DOHH2 (cell line): ENCODE data around the gene GALNT7.

Experiments used
- H3F3A ChIP-seq: fragments of 200-600 bp; sonication (generic), shearing (Covaris generic); 2 replicates; pipeline ENCODE4 v1.6.0; 2016; ENCODE audit warnings: antibody characterized with exemption, mild to moderate bottlenecking; ENCODE audit not compliant: control insufficient read depth, insufficient read depth
- H3K27ac ChIP-seq: fragments of 200-600 bp; sonication (generic); 2 replicates; pipeline ENCODE4 v1.5.1; 2014; ENCODE audit warnings: low read depth, mild to moderate bottlenecking, low read length, moderate library complexity
- H3K27me3 ChIP-seq: fragments of 200-600 bp; sonication (generic); 2 replicates; pipeline ENCODE4 v1.6.1; 2014; ENCODE audit warnings: mild to moderate bottlenecking, low read length, mixed read lengths; ENCODE audit not compliant: control insufficient read depth
- H3K36me3 ChIP-seq: fragments of 200-600 bp; sonication (generic); 2 replicates; pipeline ENCODE4 v1.6.1; 2014; ENCODE audit warnings: mild to moderate bottlenecking, low read length, moderate library complexity, mixed read lengths; ENCODE audit not compliant: control insufficient read depth
- H3K4me1 ChIP-seq: fragments of 200-600 bp; sonication (generic); 2 replicates; pipeline ENCODE4 v1.6.1; 2014; ENCODE audit warnings: mild to moderate bottlenecking, low read length, mixed read lengths; ENCODE audit not compliant: control insufficient read depth
- H3K4me2 ChIP-seq: fragments of 200-600 bp; sonication (generic); 2 replicates; pipeline ENCODE4 v1.6.0; 2014; ENCODE audit warnings: mild to moderate bottlenecking, low read length, moderate library complexity
- H3K4me3 ChIP-seq: fragments of 200-600 bp; sonication (generic); 2 replicates; pipeline ENCODE4 v1.5.1; 2014; ENCODE audit warnings: mild to moderate bottlenecking, low read length, mixed read lengths
- H3K79me2 ChIP-seq: fragments of 200-600 bp; sonication (generic); 2 replicates; pipeline ENCODE4 v1.6.1; 2014; ENCODE audit warnings: mild to moderate bottlenecking, low read length, mixed read lengths; ENCODE audit not compliant: control insufficient read depth
- H3K9me2 ChIP-seq: fragments of 200-600 bp; sonication (generic); replicated peaks from 2 replicates; pipeline ENCODE4 v1.6.1; 2014; ENCODE audit warnings: mild to moderate bottlenecking, low read length, mixed read lengths; ENCODE audit not compliant: control insufficient read depth
- H3K9me3 ChIP-seq: fragments of 200-600 bp; sonication (generic); 2 replicates; pipeline ENCODE4 v1.6.1; 2014; ENCODE audit warnings: antibody characterized with exemption, low read length, mixed read lengths; ENCODE audit not compliant: control insufficient read depth, insufficient read depth
- H4K20me1 ChIP-seq: fragments of 200-600 bp; sonication (generic); 2 replicates; pipeline ENCODE4 v1.6.0; 2014; ENCODE audit warnings: low read depth, mild to moderate bottlenecking, antibody characterized with exemption, low read length, moderate library complexity; ENCODE audit not compliant: control insufficient read depth, insufficient read depth
- EZH2phosphoT487 ChIP-seq: fragments of 200-600 bp; sonication (generic); IDR thresholded peaks from 2 replicates; pipeline ENCODE4 v1.6.1; 2017; ENCODE audit warnings: borderline replicate concordance, mild to moderate bottlenecking, antibody characterized with exemption, low read length, moderate library complexity, mixed read lengths
- TF ChIP-seq, protein P1 (sequence below): fragments of 200-600 bp; sonication (generic); IDR thresholded peaks from one replicate; pipeline ENCODE4 v1.5.1; 2014; ENCODE audit warnings: antibody characterized with exemption, mild to moderate bottlenecking, low read depth, low read length; ENCODE audit not compliant: poor library complexity, severe bottlenecking

GALNT7 gene

DNA sequence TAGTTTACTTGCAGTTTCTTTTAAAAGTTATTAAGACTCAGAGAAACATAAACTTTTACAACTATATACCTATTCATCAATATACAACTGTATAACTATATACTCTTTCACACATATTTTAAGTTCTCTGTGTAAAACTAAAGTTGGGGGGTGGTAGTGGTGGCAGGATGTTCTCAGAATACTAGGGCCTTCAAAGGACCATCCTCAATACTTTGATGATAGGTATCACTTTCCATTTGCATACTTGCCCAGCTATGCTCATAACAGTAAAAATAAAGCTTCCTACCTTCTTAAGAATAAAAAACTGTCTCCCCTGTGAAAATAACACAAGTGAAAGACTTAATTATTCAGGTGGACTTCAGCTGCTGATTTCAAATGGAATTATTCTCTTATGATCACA is 2.9 kb upstream of the GALNT7 start:
- H3K4me2 ChIP-seq: no peak overlapping the region

DNA sequence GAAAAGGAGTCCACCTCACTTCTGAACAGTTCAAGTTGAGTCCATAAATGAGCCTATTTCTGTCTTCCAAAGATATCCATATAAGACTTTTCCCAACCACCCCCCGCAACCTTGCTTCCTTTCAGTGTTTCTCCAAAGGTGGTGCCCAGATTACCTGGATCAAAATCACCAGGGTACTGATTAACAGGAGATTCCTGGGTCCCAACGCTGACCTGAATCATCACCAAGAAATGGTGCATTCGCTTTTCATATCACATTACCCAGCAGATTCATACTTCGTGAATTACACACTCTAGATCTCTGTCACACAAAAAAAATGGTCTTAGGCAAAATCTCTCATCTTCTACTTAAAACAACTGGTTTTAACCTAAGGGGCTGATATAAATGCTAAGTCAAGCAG is 2.1 kb upstream of the GALNT7 start:
- Histone ChIP-seq H3K4me2 (peak overlapping the region; percentile 98), H3F3A (peaks cover 9% of the 10 kb centered on the region; the same call in 1 of the 2 replicates), H3K4me3 (0 out of 2 replicates have a peak overlapping the region, but pooled peaks have one; percentile 13), H3K27me3 (no peaks in the 10 kb centered on the region), H4K20me1 (peaks cover 9% of the 10 kb centered on the region), H3K36me3 (peaks cover 35% of the 10 kb centered on the region), H3K79me2 (peaks cover 28% of the 10 kb centered on the region), H3K4me1 (peaks cover 29% of the 10 kb centered on the region), H3K9me3 (no peaks in the 10 kb centered on the region), H3K9me2 (no peaks in the 10 kb centered on the region), H3K27ac (no peak overlapping the region)
- TF ChIP-seq, protein P1, sequence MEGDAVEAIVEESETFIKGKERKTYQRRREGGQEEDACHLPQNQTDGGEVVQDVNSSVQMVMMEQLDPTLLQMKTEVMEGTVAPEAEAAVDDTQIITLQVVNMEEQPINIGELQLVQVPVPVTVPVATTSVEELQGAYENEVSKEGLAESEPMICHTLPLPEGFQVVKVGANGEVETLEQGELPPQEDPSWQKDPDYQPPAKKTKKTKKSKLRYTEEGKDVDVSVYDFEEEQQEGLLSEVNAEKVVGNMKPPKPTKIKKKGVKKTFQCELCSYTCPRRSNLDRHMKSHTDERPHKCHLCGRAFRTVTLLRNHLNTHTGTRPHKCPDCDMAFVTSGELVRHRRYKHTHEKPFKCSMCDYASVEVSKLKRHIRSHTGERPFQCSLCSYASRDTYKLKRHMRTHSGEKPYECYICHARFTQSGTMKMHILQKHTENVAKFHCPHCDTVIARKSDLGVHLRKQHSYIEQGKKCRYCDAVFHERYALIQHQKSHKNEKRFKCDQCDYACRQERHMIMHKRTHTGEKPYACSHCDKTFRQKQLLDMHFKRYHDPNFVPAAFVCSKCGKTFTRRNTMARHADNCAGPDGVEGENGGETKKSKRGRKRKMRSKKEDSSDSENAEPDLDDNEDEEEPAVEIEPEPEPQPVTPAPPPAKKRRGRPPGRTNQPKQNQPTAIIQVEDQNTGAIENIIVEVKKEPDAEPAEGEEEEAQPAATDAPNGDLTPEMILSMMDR: no peak
- no peak for TF ChIP-seq EZH2phosphoT487

More for the DNA sequence above, 2.9 kb upstream of the GALNT7 start:
- Histone ChIP-seq H4K20me1 (peaks cover 6% of the 10 kb centered on the region), H3K27me3 (no peaks in the 10 kb centered on the region), H3K4me1 (peaks cover 22% of the 10 kb centered on the region), H3K79me2 (peaks cover 20% of the 10 kb centered on the region), H3K9me2 (no peaks in the 10 kb centered on the region), H3K9me3 (no peaks in the 10 kb centered on the region), H3F3A (peaks cover 9% of the 10 kb centered on the region; the same call in 1 of the 2 replicates), H3K36me3 (peaks cover 33% of the 10 kb centered on the region), H3K27ac (no peak overlapping the region), H3K4me3 (no peak overlapping the region)
- TF ChIP-seq, protein P1: no peak
- TF ChIP-seq EZH2phosphoT487: no peak

DNA sequence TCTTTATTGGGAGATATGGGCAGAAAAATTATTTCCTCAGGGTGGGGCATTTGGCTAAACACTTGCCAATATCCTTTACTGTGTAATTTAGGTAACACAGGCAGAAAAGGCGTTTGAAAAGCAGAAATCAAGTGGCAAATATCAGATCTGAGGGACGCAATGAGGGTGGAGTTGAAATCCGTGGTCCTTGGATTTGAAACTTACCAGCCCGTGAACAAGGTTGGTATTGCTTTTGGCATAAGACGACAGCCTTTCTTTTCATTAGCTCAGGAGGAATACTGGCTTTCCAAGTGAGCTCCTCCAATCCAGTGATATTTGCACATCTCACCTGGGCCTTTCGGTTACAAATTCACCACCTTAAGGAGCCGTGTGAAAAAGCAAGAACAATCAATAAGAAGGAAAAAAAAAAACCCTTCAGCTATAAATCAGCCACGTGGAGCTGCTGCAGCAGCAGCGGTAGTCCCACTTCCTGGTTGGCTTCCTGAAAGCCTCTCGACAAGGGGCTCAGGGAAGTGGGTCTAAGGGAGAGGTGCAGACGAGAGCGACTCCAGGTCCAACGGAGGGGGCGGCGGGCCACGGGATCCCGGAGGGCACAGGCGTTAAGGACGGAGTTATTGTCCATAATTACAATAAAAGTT is 734 bp upstream of the GALNT7 start:
- no peak for TF ChIP-seq EZH2phosphoT487
- TF ChIP-seq, protein P1: no peak
- H3K4me1 ChIP-seq: peaks cover 43% of the 10 kb centered on the region
- H4K20me1 ChIP-seq: peaks cover 17% of the 10 kb centered on the region
- no peaks in the 10 kb centered on the region for H3K9me2 ChIP-seq
- peak overlapping the region; percentile 89 for H3K27ac ChIP-seq
- H3K36me3 ChIP-seq: peaks cover 39% of the 10 kb centered on the region
- H3F3A ChIP-seq: peaks cover 9% of the 10 kb centered on the region; the same call in 1 of the 2 replicates
- H3K4me2 ChIP-seq: peak overlapping the region; percentile 98
- peaks cover 42% of the 10 kb centered on the region for H3K79me2 ChIP-seq
- peak overlapping the region; percentile 99 for H3K4me3 ChIP-seq
- H3K9me3 ChIP-seq: no peaks in the 10 kb centered on the region
- H3K27me3 ChIP-seq: no peaks in the 10 kb centered on the region
